SK-N-SH (cell line): ENCODE data around the gene COL23A1. TPM values are rescaled to one million over a fixed set of nuclear protein-coding genes. Genes with fewer than 3 reads are reported as not detected.

Source experiments
- CTCF ChIA-PET: fragments of 300-600, 350-600 bp; formaldehyde crosslinking; extraction: SDS; loops from one replicate; lab custom pipeline; 2021; lab: Yijun Ruan, JAX
- POLR2A ChIA-PET: fragments of 350-600 bp; sonication (Branson Sonifier 250); formaldehyde crosslinking; extraction: SDS; loops from one replicate; lab custom pipeline; 2020; ENCODE audit warnings: antibody characterized with exemption, inconsistent platforms; lab: Yijun Ruan, JAX
- DNase-seq: peaks from one replicate; pipeline ENCODE4 v3.0.0; 2012
- H2AFZ ChIP-seq: fragments of 200-600 bp; sonication (generic); 2 replicates; pipeline ENCODE4 v1.8.1; 2016; ENCODE audit warnings: antibody characterized with exemption, mild to moderate bottlenecking, low read depth
- H3F3A ChIP-seq: fragments of 200-600 bp; sonication (generic); replicated peaks from 2 replicates; pipeline ENCODE3; 2016; ENCODE audit warnings: antibody characterized with exemption, mild to moderate bottlenecking; ENCODE audit not compliant: insufficient read depth
- H3K27ac ChIP-seq, 2 experiments: fragments of 200-500 bp in 1 of 2; fragments of 200-600 bp in 1 of 2; sonication (Bioruptor generic) in 1 of 2; sonication (generic), shearing (Covaris generic) in 1 of 2; 2 replicates each; pipeline versions ENCODE4 v1.5.1 to v1.6.1; 2014 to 2016; ENCODE audit warnings: low read depth in 2 of 2, inconsistent platforms in 1 of 2, low read length in 1 of 2, mild to moderate bottlenecking in 1 of 2, mixed read lengths in 1 of 2
- H3K27me3 ChIP-seq: fragments of 200-600 bp; sonication (generic), shearing (Covaris generic); 2 replicates; pipeline ENCODE4 v1.6.1; 2016; ENCODE audit warnings: mixed run types; ENCODE audit not compliant: insufficient read depth
- H3K36me3 ChIP-seq, 2 experiments: fragments of 200-500 bp in 1 of 2; fragments of 200-600 bp in 1 of 2; sonication (Bioruptor generic) in 1 of 2; sonication (generic) in 1 of 2; replicated peaks in 1 of 2; 2 replicates each; pipeline versions ENCODE3 to v1.5.1; 2014 to 2016; ENCODE audit warnings: low read length in 1 of 2, mild to moderate bottlenecking in 1 of 2; ENCODE audit not compliant: insufficient read depth in 2 of 2, control insufficient read depth in 1 of 2
- H3K4me1 ChIP-seq, 2 experiments: fragments of 200-500 bp in 1 of 2; fragments of 200-600 bp in 1 of 2; sonication (Bioruptor generic) in 1 of 2; sonication (generic), shearing (Covaris generic) in 1 of 2; 2 replicates each; pipeline versions ENCODE4 v1.5.1 to v1.6.1; 2014 to 2016; ENCODE audit warnings: low read depth in 1 of 2, low read length in 1 of 2, mixed run types in 1 of 2; ENCODE audit not compliant: insufficient read depth in 2 of 2, control insufficient read depth in 1 of 2
- H3K4me2 ChIP-seq: fragments of 200-600 bp; sonication (generic), shearing (Covaris generic); 2 replicates; pipeline ENCODE4 v1.6.1; 2017; ENCODE audit warnings: mixed run types
- H3K4me3 ChIP-seq, 2 experiments: fragments of 200-500 bp in 1 of 2; fragments of 200-600 bp in 1 of 2; sonication (Bioruptor generic) in 1 of 2; sonication (generic), shearing (Covaris generic) in 1 of 2; 2 replicates each; pipeline versions ENCODE4 v1.5.1 to v1.8.1; 2014 to 2016; ENCODE audit warnings: low read depth in 2 of 2, inconsistent platforms in 1 of 2, low read length in 1 of 2, mild to moderate bottlenecking in 1 of 2, mixed read lengths in 1 of 2, moderate library complexity in 1 of 2
- H3K79me2 ChIP-seq: fragments of 200-600 bp; sonication (generic); 2 replicates; pipeline ENCODE4 v1.8.1; 2017; ENCODE audit warnings: mild to moderate bottlenecking; ENCODE audit not compliant: insufficient read depth
- H3K9ac ChIP-seq: fragments of 200-600 bp; sonication (generic); 2 replicates; pipeline ENCODE4 v1.6.1; 2017; ENCODE audit warnings: mixed run types
- H3K9me2 ChIP-seq: fragments of 200-600 bp; sonication (generic); 2 replicates; pipeline ENCODE4 v1.6.1; 2017; ENCODE audit warnings: mixed run types
- H3K9me3 ChIP-seq: fragments of 200-600 bp; sonication (generic); 2 replicates; pipeline ENCODE4 v1.6.1; 2017; ENCODE audit warnings: mixed run types, mild to moderate bottlenecking, moderate library complexity
- H4K20me1 ChIP-seq: fragments of 200-600 bp; sonication (generic); 2 replicates; pipeline ENCODE4 v1.6.1; 2017; ENCODE audit warnings: mild to moderate bottlenecking, mixed run types; ENCODE audit not compliant: insufficient read depth
- CTCF ChIP-seq: fragments of 200-600 bp; sonication (generic); IDR thresholded peaks from 2 replicates; pipeline ENCODE4 v1.6.1; 2017; ENCODE audit warnings: antibody characterized with exemption, mild to moderate bottlenecking, moderate library complexity
- ELF1 ChIP-seq: IDR thresholded peaks from 2 replicates; pipeline ENCODE4 v1.4.0; 2012
- EP300 ChIP-seq, 2 experiments: IDR thresholded peaks; 2 replicates each; pipeline versions ENCODE4 v1.4.0 to v1.6.1; 2012; ENCODE audit warnings: borderline replicate concordance in 1 of 2, low read depth in 1 of 2, low read length in 1 of 2
- EZH2phosphoT487 ChIP-seq: fragments of 200-600 bp; sonication (generic); IDR thresholded peaks from 2 replicates; pipeline ENCODE4 v1.6.1; 2017; ENCODE audit warnings: low read depth, mixed run types, mild to moderate bottlenecking, antibody characterized with exemption, moderate library complexity, borderline replicate concordance
- FOXJ3 ChIP-seq: sonication (generic); formaldehyde crosslinking; IDR thresholded peaks from 2 replicates; pipeline ENCODE4 v1.5.1; 2020; ENCODE audit warnings: mild to moderate bottlenecking, missing genetic modification reagents
- JUND ChIP-seq: IDR thresholded peaks from 2 replicates; pipeline ENCODE4 v1.4.0; 2012
- MAX ChIP-seq: IDR thresholded peaks from 2 replicates; pipeline ENCODE4 v1.4.0; 2012; ENCODE audit warnings: low read depth
- MEF2A ChIP-seq: IDR thresholded peaks from 2 replicates; pipeline ENCODE4 v1.4.0; 2012; ENCODE audit warnings: low read depth, borderline replicate concordance
- MXI1 ChIP-seq: IDR thresholded peaks from 2 replicates; pipeline ENCODE4 v1.6.1; 2012; ENCODE audit warnings: mild to moderate bottlenecking, low read depth, low read length, improper control_type of control experiment
- NRF1 ChIP-seq: IDR thresholded peaks from 2 replicates; pipeline ENCODE4 v1.6.1; 2012; ENCODE audit warnings: low read depth, mild to moderate bottlenecking, low read length
- PBX3 ChIP-seq: IDR thresholded peaks from 2 replicates; pipeline ENCODE4; 2012
- POLR2AphosphoS5 ChIP-seq: IDR thresholded peaks from 2 replicates; pipeline ENCODE4 v1.6.1; 2012; ENCODE audit warnings: low read depth, low read length
- RAD21 ChIP-seq: IDR thresholded peaks from 2 replicates; pipeline ENCODE4 v1.6.1; 2012; ENCODE audit warnings: mild to moderate bottlenecking, low read length
- SIN3A ChIP-seq: IDR thresholded peaks from 2 replicates; pipeline ENCODE4 v1.6.1; 2012; ENCODE audit warnings: low read depth, mild to moderate bottlenecking, low read length, moderate library complexity, borderline replicate concordance
- TAF1 ChIP-seq: IDR thresholded peaks from 2 replicates; pipeline ENCODE4 v1.6.1; 2012; ENCODE audit warnings: low read depth, mild to moderate bottlenecking, low read length, moderate library complexity, borderline replicate concordance
- TCF12 ChIP-seq: IDR thresholded peaks from 2 replicates; pipeline ENCODE4 v1.4.0; 2012
- USF2 ChIP-seq: fragments of 150-350 bp; IDR thresholded peaks from 2 replicates; pipeline ENCODE4 v1.6.1; 2017; ENCODE audit warnings: antibody characterized with exemption, low read length, low read depth, borderline replicate concordance
- YY1 ChIP-seq: IDR thresholded peaks from 2 replicates; pipeline ENCODE4 v1.4.0; 2012; ENCODE audit warnings: low read depth, mild to moderate bottlenecking
- WGBS: methylation state at CpG from one replicate; pipeline ENCODE4 v1.1.6; 2017; ENCODE audit warnings: low lambda C conversion rate; 5-methylcytosine and 5-hydroxymethylcytosine counted together
- polyA plus RNA-seq, 3 experiments: library from polyadenylated mRNA; depleted of rRNA; stranded (reverse); fragments of >200 nt; gene quantifications; 2 replicates each; pipeline ENCODE4 v1.2.3, GENCODE V29; 2012

Gene COL23A1
- polyA plus RNA-seq, 1 of the 3 experiments (the other 2 are of a cell fraction): 0.10 TPM

GRCh38 chr5:178242416-178242815 lies 347.8 kb downstream of the COL23A1 start:
- Histone ChIP-seq H3K4me3 (no peak overlapping the region), H3K36me3 (no peaks in the 10 kb centered on the region), H3K4me2 (no peak overlapping the region), H3F3A (no peaks in the 10 kb centered on the region), H4K20me1 (no peaks in the 10 kb centered on the region), H3K9me2 (no peaks in the 10 kb centered on the region), H3K9me3 (no peaks in the 10 kb centered on the region), H2AFZ (no peak overlapping the region), H3K27me3 (no peaks in the 10 kb centered on the region), H3K9ac (no peak overlapping the region), H3K4me1 (peaks cover 0 to 26% of the 10 kb centered on the region in 2 experiments; a peak in 1 of 4 replicates), H3K79me2 (no peaks in the 10 kb centered on the region), H3K27ac (no peak overlapping the region)
- ChIA-PET POLR2A (no interaction called here), CTCF (interaction anchor here (0.9 kb wide), 1 partner anchor 348 kb away, joined by 4 read pairs; the partner anchor contains the start of gene COL23A1)
- DNase-seq: no peak
- 59% methylated on average over 10 of the region's 10 CpGs for WGBS
- TF ChIP-seq NRF1: no peak
- TF ChIP-seq EZH2phosphoT487: no peak
- no peak for TF ChIP-seq EP300 (IDR thresholded peaks at IDR 0.05; ENCODE audit: borderline replicate concordance in 1 of 2, low read depth in 1 of 2, low read length in 1 of 2)
- TF ChIP-seq MXI1: no peak
- no peak for TF ChIP-seq FOXJ3 (CRISPR knock-in tag)
- no peak for TF ChIP-seq JUND
- TF ChIP-seq USF2: no peak
- TF ChIP-seq YY1: no peak
- TF ChIP-seq SIN3A: no peak
- TF ChIP-seq ELF1: no peak
- no peak for TF ChIP-seq RAD21
- no peak for TF ChIP-seq POLR2AphosphoS5
- no peak for TF ChIP-seq PBX3
- no peak for TF ChIP-seq TAF1
- TF ChIP-seq MEF2A: no peak
- TF ChIP-seq CTCF: no peak
- no peak for TF ChIP-seq TCF12
- no peak for TF ChIP-seq MAX
